K562 (cell line): ENCODE measurements around the gene LGALS9B. TPM values are rescaled to one million over a fixed set of nuclear protein-coding genes. Genes with fewer than 3 reads are reported as not detected.
"Not testable (repeated sequence)": the region's sequence is repeated elsewhere in the genome, so short reads cannot be mapped to it uniquely, and the experiment has no call there.

Experiments
- ATAC-seq: fragments of 200-7000 bp; cut with Tn5 transposase; 3 replicates; pipeline ENCODE4 v1.9.1; 2020; ENCODE audit warnings: moderate library complexity
- BruUV-seq: library from RNA; stranded (reverse); fragments of 400-500 nt; replicated peaks from 2 replicates; lab custom pipeline; 2021; lab: Mats Ljungman, UMichigan
- CTCF ChIA-PET: fragments of 300-600 bp; formaldehyde crosslinking; extraction: SDS; loops from one replicate; lab custom pipeline; 2021; ENCODE audit warnings: low intra/inter-chr PET ratio; lab: Yijun Ruan, JAX
- POLR2A ChIA-PET: fragments of 300-600, 350-650 bp; sonication (Branson Sonifier 250); formaldehyde crosslinking; extraction: SDS; loops from one replicate; lab custom pipeline; 2021; ENCODE audit warnings: antibody characterized with exemption, inconsistent platforms; lab: Yijun Ruan, JAX
- DNase-seq, 4 experiments: peaks; one replicate each; pipeline versions ENCODE4 v3.0.0 to v3.0.0-alpha.2; 2011 to 2018; ENCODE audit warnings: low spot score in 3 of 4, mixed read lengths in 3 of 4; ENCODE audit errors: extremely low read depth in 1 of 4
- FAIRE-seq: peaks from 2 replicates; lab custom pipeline; 2011; peaks lifted over from hg19 to GRCh38; lab: Jason Lieb, UNC
- H2AFZ ChIP-seq: 2 replicates; pipeline ENCODE4 v1.6.0; 2011; ENCODE audit warnings: low read depth, low read length, control low read depth, inconsistent platforms
- H3K27ac ChIP-seq: fragments of 200-600 bp; 3 replicates; pipeline ENCODE4 v1.8.0; 2011; ENCODE audit warnings: low read depth, mild to moderate bottlenecking, control low read depth, inconsistent platforms, low read length, moderate library complexity, mixed read lengths; ENCODE audit errors: extremely low read depth
- H3K27me3 ChIP-seq, 2 experiments: fragments of 300-600 bp in 1 of 2; 2 replicates in 1 of 2; 3 replicates in 1 of 2; pipeline versions ENCODE4 v1.6.0 to v1.8.0; 2011; ENCODE audit warnings: inconsistent platforms in 2 of 2, low read length in 2 of 2, mild to moderate bottlenecking in 1 of 2, mixed read lengths in 1 of 2, moderate library complexity in 1 of 2; ENCODE audit not compliant: control insufficient read depth in 2 of 2, insufficient read depth in 2 of 2
- H3K36me3 ChIP-seq: fragments of 300-600 bp; 3 replicates; pipeline ENCODE4 v1.8.0; 2011; ENCODE audit warnings: mild to moderate bottlenecking, low read length, inconsistent platforms; ENCODE audit not compliant: control insufficient read depth, insufficient read depth
- H3K4me1 ChIP-seq, 2 experiments: fragments of 200-600 bp in 1 of 2; replicated peaks in 1 of 2; 2 replicates in 1 of 2; 3 replicates in 1 of 2; pipeline versions ENCODE4 v1.5.1 to v1.8.0; 2011; ENCODE audit warnings: inconsistent platforms in 2 of 2, low read length in 2 of 2, mild to moderate bottlenecking in 1 of 2, mixed read lengths in 1 of 2, moderate library complexity in 1 of 2; ENCODE audit not compliant: control insufficient read depth in 2 of 2, insufficient read depth in 2 of 2
- H3K4me2 ChIP-seq: 2 replicates; pipeline ENCODE4 v1.6.1; 2011; ENCODE audit warnings: low read length, control low read depth, inconsistent platforms, mixed read lengths; ENCODE audit not compliant: insufficient read depth
- H3K4me3 ChIP-seq: fragments of 200-600 bp; sonication (generic), shearing (Covaris generic); 2 replicates; pipeline ENCODE4 v1.5.1; 2016; ENCODE audit warnings: control low read depth, inconsistent platforms
- H3K79me2 ChIP-seq: fragments of 200-600 bp; 3 replicates; pipeline ENCODE4 v1.8.0; 2011; ENCODE audit warnings: low read length, inconsistent platforms; ENCODE audit not compliant: control insufficient read depth, insufficient read depth
- H3K9ac ChIP-seq, 2 experiments: 2 replicates each; pipeline versions ENCODE4 v1.6.0 to v1.6.1; 2011; ENCODE audit warnings: low read depth in 2 of 2, low read length in 2 of 2, control low read depth in 1 of 2, inconsistent platforms in 1 of 2, mild to moderate bottlenecking in 1 of 2, mixed read lengths in 1 of 2; ENCODE audit not compliant: insufficient read depth in 1 of 2
- H3K9me1 ChIP-seq: one replicate; pipeline ENCODE4 v1.6.0; 2011; ENCODE audit warnings: inconsistent platforms, mild to moderate bottlenecking, low read length, moderate library complexity; ENCODE audit not compliant: control insufficient read depth, insufficient read depth
- H3K9me3 ChIP-seq: replicated peaks from 2 replicates; pipeline ENCODE4 v1.5.1; 2011; ENCODE audit warnings: low read depth, low read length, inconsistent platforms; ENCODE audit not compliant: control insufficient read depth, insufficient read depth
- H4K20me1 ChIP-seq: replicated peaks from 2 replicates; pipeline ENCODE4 v1.6.1; 2011; ENCODE audit warnings: low read length, inconsistent platforms, mixed read lengths; ENCODE audit not compliant: control insufficient read depth, insufficient read depth
- whole genome bisulfite sequencing: fragments of 100-300 bp; shearing (Covaris generic); methylation state at CpG from one replicate; pipeline ENCODE4 v1.1.6; 2016; ENCODE audit warnings: low coverage, mixed read lengths; ENCODE audit not compliant: insufficient coverage; ENCODE audit errors: missing lambda C conversion rate; 5-methylcytosine and 5-hydroxymethylcytosine counted together
- in situ Hi-C: fragments of 300-500 bp; cut with MboI; formaldehyde crosslinking; loops from 4 replicates; pipeline ENCODE4 v1.15.0; 2018; ENCODE audit warnings: inconsistent platforms, mixed read lengths
- intact Hi-C: fragments of 100-400 bp; cut with micrococcal nuclease; formaldehyde crosslinking; loops from 2 replicates; pipeline ENCODE4 v1.14.2; 2022
- polyA plus RNA-seq, 8 experiments: library from polyadenylated mRNA; depleted of rRNA in 4 of 8; stranded (reverse) in 5 of 8; unstranded in 3 of 8; fragments of >200 nt; fragmentation: Nextera tagmentation in 2 of 8; fragmentation: Illumina TruSeq in 1 of 8; extraction: Ambion mirVana in 2 of 8; extraction: Trizol in 1 of 8; gene quantifications; 2 replicates each; pipeline versions ENCODE4 v1.2.1 to v1.2.3, GENCODE V29; 2011 to 2014; ENCODE audit warnings: inconsistent platforms in 1 of 8, missing spikeins in 1 of 8
- small RNA-seq: library from RNA; depleted of rRNA; stranded (forward); fragments of <200 nt; gene quantifications from one replicate; pipeline ENCODE3, GENCODE V24; 2014
- total RNA-seq, 7 experiments: library from RNA; depleted of rRNA in 6 of 7; stranded (reverse); fragments of >200 nt in 6 of 7; fragmentation: Illumina TruSeq in 2 of 7; extraction: Trizol in 2 of 7; gene quantifications; 2 replicates each; pipeline versions ENCODE4 v1.2.1 to v1.2.3, GENCODE V29; 2011 to 2021; ENCODE audit warnings: low replicate concordance in 1 of 7

LGALS9B gene
- total and polyA plus RNA-seq, 9 of the 15 experiments (the other 6 are each of a cell fraction or from before 2014, with no cell fraction given): not detected

DNA sequence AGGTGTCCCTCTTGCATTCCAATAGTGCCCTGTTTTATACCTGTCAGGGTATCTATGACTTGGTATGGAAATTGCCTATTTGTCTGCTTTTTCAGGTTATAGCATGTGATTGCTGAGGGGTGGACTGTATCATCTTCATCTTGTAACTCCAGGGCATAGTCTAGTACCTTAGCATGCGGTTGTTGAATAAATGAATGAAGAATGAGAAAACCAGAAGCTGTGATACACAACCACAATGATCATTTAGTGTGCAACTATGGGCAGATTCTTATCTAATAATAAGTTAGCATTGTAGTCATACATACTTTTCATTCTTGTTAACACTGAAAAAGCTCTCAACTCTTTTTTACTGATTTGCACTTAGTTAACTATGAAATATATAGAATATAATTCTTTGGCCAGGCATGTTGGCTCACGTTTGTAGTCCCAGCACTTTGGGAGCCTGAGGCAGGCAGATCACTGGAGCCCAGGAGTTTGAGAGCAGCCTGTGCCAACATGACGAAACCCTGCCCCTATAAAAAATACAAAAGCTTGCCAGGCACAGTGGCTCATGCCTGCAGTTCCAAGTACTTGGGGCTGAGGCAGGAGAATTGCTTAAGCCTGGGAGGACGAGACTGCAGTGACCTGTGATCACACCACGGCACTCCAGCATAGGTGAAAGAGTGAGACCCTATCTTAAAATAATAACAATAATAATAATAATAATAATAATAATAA is 65.9 kb downstream of the LGALS9B start:
- BruUV-seq, H3K9ac ChIP-seq, intact Hi-C loops, H3K9me3 ChIP-seq, H2AFZ ChIP-seq, H4K20me1 ChIP-seq, DNase-seq, H3K4me1 ChIP-seq, H3K27ac ChIP-seq, in situ Hi-C loops, CTCF ChIA-PET, H3K4me2 ChIP-seq, H3K27me3 ChIP-seq, FAIRE-seq, H3K36me3 ChIP-seq, H3K9me1 ChIP-seq, H3K4me3 ChIP-seq, POLR2A ChIA-PET, ATAC-seq, H3K79me2 ChIP-seq: not testable (repeated sequence)
- 29% methylated on average over 1 of the region's 5 CpGs for WGBS

DNA sequence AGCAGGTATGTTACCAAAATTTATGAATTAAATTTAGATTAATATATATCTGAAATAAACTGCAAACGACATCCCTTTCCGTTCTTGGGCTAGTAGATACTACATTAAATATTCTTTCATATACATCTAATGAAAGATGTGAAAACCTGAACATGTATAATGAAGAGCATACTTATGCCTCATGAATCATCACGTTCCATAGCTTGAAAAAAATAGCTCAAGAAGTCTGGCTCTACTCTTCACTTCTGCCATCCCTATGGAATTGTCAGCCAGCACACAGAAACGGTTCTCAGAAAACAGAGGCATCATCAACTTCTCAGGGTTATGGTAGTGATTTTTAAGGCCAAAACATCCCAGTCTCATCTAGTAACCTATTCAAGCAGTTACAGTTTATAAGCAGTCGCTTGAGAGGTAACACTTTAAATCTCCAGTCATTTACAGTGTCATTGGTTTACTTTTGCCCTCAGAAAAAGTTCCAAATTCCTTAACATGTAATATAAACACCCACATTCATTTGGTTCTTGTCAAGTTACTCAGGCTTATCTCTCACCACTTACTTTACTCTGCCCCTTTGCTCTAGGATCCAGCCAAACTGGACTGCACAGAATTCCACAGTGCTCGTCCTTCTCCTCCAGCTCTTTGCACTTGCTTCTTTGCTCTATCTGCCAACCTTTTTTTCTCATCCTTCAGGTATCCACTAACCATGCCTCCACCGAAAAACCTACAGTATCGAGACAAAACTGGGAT is 66.6 kb downstream of the LGALS9B start:
- DNase-seq, H3K9me1 ChIP-seq, H4K20me1 ChIP-seq, H2AFZ ChIP-seq, FAIRE-seq, H3K9me3 ChIP-seq, H3K36me3 ChIP-seq, H3K27ac ChIP-seq, H3K27me3 ChIP-seq, H3K4me2 ChIP-seq, in situ Hi-C loops, intact Hi-C loops, H3K4me3 ChIP-seq, POLR2A ChIA-PET, ATAC-seq, CTCF ChIA-PET, BruUV-seq, H3K4me1 ChIP-seq, H3K9ac ChIP-seq, H3K79me2 ChIP-seq: not testable (repeated sequence)
- 17% methylated on average over 5 of the region's 8 CpGs for WGBS

Small RNAs within 50 kb of the gene (small RNA-seq; reads per million reads assigned to genes)
- not detected for gene YWHAEP3

Other genes starting within 250 kb of the LGALS9B start
- not detected in 2 replicates for gene CDRT15L2, start 112.2 kb upstream of the LGALS9B start, total RNA-seq (2014; rRNA removed)
- not detected in 2 replicates for gene CDRT15L2, start 112.2 kb upstream of the LGALS9B start, total RNA-seq (2014; rRNA removed; fragmentation: Illumina TruSeq; extraction: Trizol)
- gene CDRT15L2, start 112.2 kb upstream of the LGALS9B start, total RNA-seq (2015; rRNA removed; fragmentation: Illumina TruSeq; extraction: Trizol): not detected in 2 replicates
- gene CDRT15L2, start 112.2 kb upstream of the LGALS9B start, total RNA-seq (2021): not detected in 2 replicates
- not detected in 2 replicates for gene CDRT15L2, start 112.2 kb upstream of the LGALS9B start, polyA plus RNA-seq (2011; rRNA removed)
- gene CDRT15L2, start 112.2 kb upstream of the LGALS9B start, polyA plus RNA-seq (2014; fragmentation: Illumina TruSeq; extraction: Trizol): not detected in 2 replicates
- gene CDRT15L2, start 112.2 kb upstream of the LGALS9B start, polyA plus RNA-seq (2014; fragmentation: Nextera tagmentation; extraction: Ambion mirVana): not detected
- gene CDRT15L2, start 112.2 kb upstream of the LGALS9B start, polyA plus RNA-seq (2014; rRNA removed): not detected in 2 replicates